VCaP (cell line): ENCODE measurements around the gene TNIP3.
"Not testable (repeated sequence)": the region's sequence is repeated elsewhere in the genome, so short reads cannot be mapped to it uniquely, and the experiment has no call there.

Experiments used
- H3K27ac ChIP-seq: fragments of 450-650 bp; 2 replicates; pipeline ENCODE4 v1.5.1; 2017
- CTCF ChIP-seq: fragments of 450-650 bp; conservative IDR thresholded peaks from 2 replicates; pipeline ENCODE4 v1.5.1; 2017; ENCODE audit warnings: mild to moderate bottlenecking, moderate library complexity

Gene TNIP3

GRCh38 chr4:121164291-121164690 lies at the start of gene TNIP3:
Gene TNIP3 (minus strand): TSS chr4:121164321. CDS start chr4:121164125, 196 bp downstream.
- H3K27ac ChIP-seq, result no peak within 1 kb of the TSS
- no peak for TF ChIP-seq CTCF

GRCh38 chr4:121212806-121213205 lies 48.7 kb upstream of the TNIP3 start:
- H3K27ac ChIP-seq, result no peak overlapping the region
- no peak for TF ChIP-seq CTCF

- TF ChIP-seq CTCF, result no peak
- H3K27ac ChIP-seq, result no peak overlapping the region
Observed at GRCh38 chr4:121209171-121209570, 45.0 kb upstream of the TNIP3 start.

GRCh38 chr4:121208244-121209007 lies 44.3 kb upstream of the TNIP3 start:
- H3K27ac ChIP-seq, result no peak overlapping the region
- TF ChIP-seq CTCF, result no peak

GRCh38 chr4:121205777-121206176 lies 41.7 kb upstream of the TNIP3 start:
- not testable (repeated sequence) for H3K27ac ChIP-seq

GRCh38 chr4:121200795-121201472 lies 36.8 kb upstream of the TNIP3 start:
- no peak for TF ChIP-seq CTCF
- no peak overlapping the region for H3K27ac ChIP-seq

GRCh38 chr4:121199742-121200561 lies 35.8 kb upstream of the TNIP3 start:
- TF ChIP-seq CTCF, result no peak
- no peak overlapping the region for H3K27ac ChIP-seq
